Activated T-helper 17 cell treated with anti-CD3 and anti-CD28 coated beads, Interleukin-2, amount 50 U/mL, for 72 hours (primary cell): ENCODE measurements around the gene TNFRSF4. TPM values are rescaled to one million over a fixed set of nuclear protein-coding genes. Genes with fewer than 3 reads are reported as not detected.
"Not testable (repeated sequence)": the region's sequence is repeated elsewhere in the genome, so short reads cannot be mapped to it uniquely, and the experiment has no call there.

Experiments
- ATAC-seq: fragments of 150-1000 bp; cut with Tn5 transposase; replicated peaks from 2 replicates; pipeline ENCODE4 v1.10.0; 2021; ENCODE audit warnings: mild to moderate bottlenecking, moderate library complexity
- H3K27ac Mint-ChIP-seq: one replicate; pipeline ENCODE4 v1.8.0; 2022; ENCODE audit warnings: mixed read lengths
- H3K27me3 Mint-ChIP-seq: one replicate; pipeline ENCODE4 v1.8.0; 2022; ENCODE audit warnings: mixed read lengths
- H3K36me3 Mint-ChIP-seq: one replicate; pipeline ENCODE4 v1.8.0; 2022; ENCODE audit warnings: low read depth, mild to moderate bottlenecking, mixed read lengths
- H3K4me1 Mint-ChIP-seq: one replicate; pipeline ENCODE4 v1.8.0; 2022; ENCODE audit warnings: mixed read lengths
- H3K4me3 Mint-ChIP-seq: one replicate; pipeline ENCODE4 v1.8.0; 2022; ENCODE audit warnings: mild to moderate bottlenecking, mixed read lengths
- H3K9me3 Mint-ChIP-seq: one replicate; pipeline ENCODE4 v1.8.0; 2022; ENCODE audit warnings: mixed read lengths
- total RNA-seq, 2 donors: library from RNA; stranded (reverse); gene quantifications; one replicate each; pipeline ENCODE4 v1.2.3, GENCODE V29; 2022

Gene TNFRSF4
- total RNA-seq, 2 donors from 2014 or later: 384 to 1,007 TPM

GRCh38 chr1:1181938-1182410 lies 32.0 kb downstream of the TNFRSF4 start:
- Mint-ChIP-seq H3K36me3 (no peaks in the 10 kb centered on the region), H3K27ac (no peak overlapping the region), H3K9me3 (no peaks in the 10 kb centered on the region), H3K27me3 (no peaks in the 10 kb centered on the region), H3K4me1 (peaks cover 3% of the 10 kb centered on the region), H3K4me3 (no peak overlapping the region)
- no peak for ATAC-seq

- Mint-ChIP-seq H3K27me3 (no peaks in the 10 kb centered on the region), H3K27ac (no peak overlapping the region), H3K9me3 (no peaks in the 10 kb centered on the region), H3K36me3 (no peaks in the 10 kb centered on the region), H3K4me3 (no peak overlapping the region), H3K4me1 (peaks cover 6% of the 10 kb centered on the region)
- no peak for ATAC-seq
Measured at GRCh38 chr1:1181129-1181937, 32.6 kb downstream of the TNFRSF4 start.

DNA sequence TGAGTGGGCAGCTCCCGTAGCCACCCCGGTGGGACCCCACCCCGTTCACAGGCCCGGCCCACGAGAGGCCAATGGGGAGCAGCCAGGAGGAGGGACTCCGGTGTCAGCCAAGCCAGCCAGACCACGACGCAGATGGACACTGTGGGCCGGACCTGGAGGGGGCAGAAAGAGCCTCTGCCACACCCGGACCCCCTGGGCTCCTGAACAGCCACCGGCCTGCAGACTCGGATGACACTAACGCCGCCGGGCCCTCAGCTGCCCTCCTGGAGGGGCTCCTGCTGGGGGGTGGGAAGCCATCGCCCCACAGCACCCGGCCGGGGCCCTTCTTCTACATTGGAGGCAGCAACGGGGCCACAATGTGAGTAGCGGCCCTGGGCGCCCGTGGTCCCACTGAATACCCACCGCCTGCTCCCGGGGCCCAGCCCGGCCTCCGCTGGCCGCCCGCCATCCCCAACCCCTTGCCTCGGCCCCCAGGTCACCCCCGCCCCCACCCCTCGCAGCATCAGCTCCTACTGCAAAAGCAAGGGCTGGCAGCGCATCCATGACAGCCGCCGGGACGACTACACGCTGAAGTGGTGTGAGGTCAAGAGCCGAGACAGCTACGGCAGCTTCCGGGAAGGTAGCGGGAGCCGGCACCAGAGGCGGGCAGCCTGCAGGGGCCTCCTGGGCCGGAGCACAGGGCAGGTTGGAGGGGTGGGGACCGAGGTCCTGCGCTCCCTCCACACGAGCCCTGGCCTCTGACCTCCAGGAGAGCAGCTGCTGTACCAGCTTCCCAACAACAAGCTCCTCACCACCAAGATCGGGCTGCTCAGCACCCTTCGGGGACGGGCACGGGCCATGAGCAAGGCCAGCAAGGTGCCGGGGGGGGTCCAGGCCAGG lies 33.7 kb downstream of the TNFRSF4 start:
- no peak overlapping the region for H3K27ac Mint-ChIP-seq
- H3K4me1 Mint-ChIP-seq: peaks cover 6% of the 10 kb centered on the region
- no peaks in the 10 kb centered on the region for H3K9me3 Mint-ChIP-seq
- H3K4me3 Mint-ChIP-seq: no peak overlapping the region
- H3K36me3 Mint-ChIP-seq: no peaks in the 10 kb centered on the region
- no peak for ATAC-seq
- H3K27me3 Mint-ChIP-seq: no peaks in the 10 kb centered on the region

DNA sequence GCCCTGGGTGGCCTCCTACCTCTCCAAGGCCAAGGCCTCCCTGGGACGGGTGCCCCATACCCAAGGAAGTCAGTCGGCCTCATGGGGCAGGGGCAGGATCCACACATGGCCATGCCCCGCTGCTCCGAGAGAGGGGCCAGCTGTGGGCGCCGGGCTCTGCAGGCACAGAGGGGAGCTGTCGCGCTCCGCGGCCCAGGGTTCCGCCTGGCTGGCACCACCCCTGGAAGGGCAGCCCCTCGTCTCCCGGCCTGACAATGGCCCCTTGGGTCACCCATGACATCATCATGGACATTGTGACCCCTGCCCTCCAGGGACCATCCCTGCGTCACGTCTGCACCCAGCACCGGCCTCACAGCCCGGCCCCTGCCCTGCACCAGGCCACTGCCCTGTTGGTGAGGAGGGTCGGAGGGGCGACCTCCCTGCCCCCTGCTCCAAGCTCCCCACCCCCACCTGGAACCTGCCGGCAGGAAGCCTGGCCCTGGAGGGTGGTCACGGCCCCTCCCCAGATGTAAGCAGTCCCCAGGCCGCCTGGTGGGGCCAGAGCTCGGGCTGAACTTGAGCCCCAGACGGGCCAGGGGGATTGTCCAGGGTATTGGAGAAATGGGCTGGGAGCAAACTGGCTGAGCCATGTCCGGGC lies 34.5 kb downstream of the TNFRSF4 start:
- Mint-ChIP-seq H3K4me3 (no peak overlapping the region), H3K36me3 (no peaks in the 10 kb centered on the region), H3K27me3 (no peaks in the 10 kb centered on the region)

GRCh38 chr1:1178794-1179331 lies 35.1 kb downstream of the TNFRSF4 start:
- Mint-ChIP-seq H3K4me1 (peaks cover 6% of the 10 kb centered on the region), H3K36me3 (no peaks in the 10 kb centered on the region), H3K4me3 (no peak overlapping the region), H3K27ac (no peak overlapping the region), H3K27me3 (no peaks in the 10 kb centered on the region), H3K9me3 (no peaks in the 10 kb centered on the region)
- no peak for ATAC-seq

More for the DNA sequence above, 34.5 kb downstream of the TNFRSF4 start:
- Mint-ChIP-seq H3K9me3 (no peaks in the 10 kb centered on the region), H3K4me1 (peaks cover 6% of the 10 kb centered on the region), H3K27ac (no peak overlapping the region)
- no peak for ATAC-seq

DNA sequence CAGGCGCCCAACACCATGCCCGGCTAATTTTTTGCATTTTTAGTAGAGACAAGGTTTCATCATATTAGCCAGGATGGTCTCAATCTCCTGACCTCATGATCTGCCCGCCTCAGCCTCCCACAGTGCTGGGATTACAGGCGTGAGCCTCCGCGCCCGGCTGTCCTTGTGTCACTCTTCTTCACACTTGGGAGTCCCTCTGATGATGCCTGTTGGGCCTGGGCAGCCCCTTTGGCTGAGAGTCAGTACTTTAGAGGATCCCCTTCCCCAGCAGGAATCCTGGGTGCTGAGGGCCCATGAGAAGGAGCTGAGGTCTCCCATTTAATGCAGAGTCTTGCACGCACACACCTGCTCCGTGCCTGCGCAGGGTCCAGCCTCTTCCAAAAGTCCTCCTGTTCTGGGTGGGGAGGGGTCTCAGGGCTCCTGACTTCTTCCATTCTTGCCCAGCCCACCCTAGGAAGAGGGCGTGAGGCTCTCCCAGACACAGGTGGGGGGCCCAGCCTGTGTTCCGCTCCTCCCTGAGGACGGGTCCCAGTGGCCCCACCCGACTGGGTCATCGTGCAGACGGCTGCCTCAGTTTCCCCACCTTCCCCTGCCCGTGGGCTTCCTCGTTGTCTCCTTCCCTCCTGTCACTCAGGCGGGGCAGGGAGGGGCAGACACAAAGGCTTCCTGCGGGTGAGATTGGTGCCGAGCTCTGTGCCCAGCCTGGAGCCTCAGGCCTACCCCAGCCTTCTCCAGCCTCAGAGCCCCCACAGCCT lies 36.3 kb downstream of the TNFRSF4 start:
- Mint-ChIP-seq H3K9me3 (no peaks in the 10 kb centered on the region), H3K27ac (no peak overlapping the region), H3K36me3 (no peaks in the 10 kb centered on the region), H3K4me1 (peaks cover 6% of the 10 kb centered on the region), H3K27me3 (no peaks in the 10 kb centered on the region), H3K4me3 (no peak overlapping the region)
- ATAC-seq: no peak

GRCh38 chr1:1176931-1177330 lies 37.0 kb downstream of the TNFRSF4 start:
- Mint-ChIP-seq H3K27me3 (no peaks in the 10 kb centered on the region), H3K9me3 (no peaks in the 10 kb centered on the region), H3K36me3 (no peaks in the 10 kb centered on the region), H3K4me1 (peaks cover 10% of the 10 kb centered on the region), H3K4me3 (no peak overlapping the region), H3K27ac (no peak overlapping the region)
- ATAC-seq: no peak

GRCh38 chr1:1176063-1176761 lies 37.7 kb downstream of the TNFRSF4 start:
- peaks cover 10% of the 10 kb centered on the region for H3K4me1 Mint-ChIP-seq
- not testable (repeated sequence) for H3K4me3 Mint-ChIP-seq, H3K9me3 Mint-ChIP-seq, H3K27me3 Mint-ChIP-seq, ATAC-seq, H3K36me3 Mint-ChIP-seq, H3K27ac Mint-ChIP-seq

GRCh38 chr1:1175221-1176062 lies 38.5 kb downstream of the TNFRSF4 start:
- no peak overlapping the region for H3K4me3 Mint-ChIP-seq
- H3K9me3 Mint-ChIP-seq: no peaks in the 10 kb centered on the region
- H3K4me1 Mint-ChIP-seq: peaks cover 10% of the 10 kb centered on the region
- H3K27ac Mint-ChIP-seq: no peak overlapping the region
- no peak for ATAC-seq
- H3K27me3 Mint-ChIP-seq: no peaks in the 10 kb centered on the region
- no peaks in the 10 kb centered on the region for H3K36me3 Mint-ChIP-seq

DNA sequence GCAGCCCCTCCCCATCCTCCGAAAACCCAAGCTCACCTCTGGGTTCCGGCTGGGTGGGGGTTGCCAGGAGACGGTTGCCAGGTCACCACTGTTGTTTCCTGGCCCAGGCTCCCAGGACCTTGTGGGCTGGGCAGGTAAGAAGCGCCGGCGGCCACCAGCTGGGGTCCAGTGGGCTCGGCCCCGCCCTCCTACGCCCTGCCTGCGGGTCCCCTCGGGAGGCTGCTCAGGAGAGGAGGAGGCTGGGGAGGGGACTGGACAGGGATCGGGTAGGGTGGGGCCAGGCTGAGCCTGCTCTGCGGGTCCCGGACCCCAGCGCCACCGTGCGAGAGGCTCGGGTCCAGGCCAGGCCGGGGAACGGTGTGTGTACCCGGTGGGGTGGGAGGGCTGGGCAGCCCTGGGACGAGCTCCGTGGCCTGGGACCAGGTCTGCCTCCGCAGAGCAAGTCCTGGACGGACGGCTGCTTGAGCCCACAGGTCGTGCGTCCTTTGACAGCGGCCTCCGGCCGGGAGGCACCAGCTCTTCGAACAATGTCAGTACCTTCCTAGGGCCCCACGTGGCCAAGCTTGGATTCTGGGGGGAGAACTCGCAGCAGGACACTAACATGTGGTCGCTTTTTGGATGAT lies 40.0 kb downstream of the TNFRSF4 start, which contains the start of gene TTLL10:
TTLL10 (plus strand) TSS at position 88 of the 623 bp plus-strand sequence. CDS start 5,336 bp downstream, outside the sequence.
- Mint-ChIP-seq H3K27ac (no peak within 1 kb of the TSS), H3K4me3 (no peak within 1 kb of the TSS), H3K9me3 (no peaks in the 10 kb centered on the region), H3K27me3 (no peaks in the 10 kb centered on the region), H3K36me3 (no peaks in the 10 kb centered on the region), H3K4me1 (peaks cover 10% of the 10 kb centered on the region)
- ATAC-seq: peak; percentile 71

GRCh38 chr1:1173061-1173792 lies 40.7 kb downstream of the TNFRSF4 start:
- Mint-ChIP-seq H3K27ac (no peak overlapping the region), H3K36me3 (no peaks in the 10 kb centered on the region), H3K9me3 (no peaks in the 10 kb centered on the region), H3K4me3 (no peak overlapping the region), H3K27me3 (no peaks in the 10 kb centered on the region), H3K4me1 (peaks cover 10% of the 10 kb centered on the region)
- peak; percentile 16 for ATAC-seq
